IgD-negative memory B cell (primary cell): ENCODE data around the gene WDFY2. TPM values are rescaled to one million over a fixed set of nuclear protein-coding genes. Genes with fewer than 3 reads are reported as not detected.

ENCODE experiments used
- H3K27ac Mint-ChIP-seq, 3 donors: one replicate each; pipeline ENCODE4 v1.8.0; 2020 to 2022; ENCODE audit warnings: mild to moderate bottlenecking in 3 of 3, mixed read lengths in 3 of 3, moderate library complexity in 1 of 3
- H3K27me3 Mint-ChIP-seq: one replicate; pipeline ENCODE4 v1.8.0; 2021; ENCODE audit warnings: mixed read lengths
- H3K36me3 Mint-ChIP-seq: one replicate; pipeline ENCODE4 v1.8.0; 2020; ENCODE audit warnings: mild to moderate bottlenecking, mixed read lengths
- H3K4me1 Mint-ChIP-seq, 3 donors: one replicate each; pipeline ENCODE4 v1.8.0; 2020 to 2022; ENCODE audit warnings: mixed read lengths in 3 of 3, mild to moderate bottlenecking in 1 of 3
- H3K4me3 Mint-ChIP-seq, 4 donors: one replicate each; pipeline ENCODE4 v1.8.0; 2020 to 2022; ENCODE audit warnings: mild to moderate bottlenecking in 4 of 4, mixed read lengths in 4 of 4, moderate library complexity in 3 of 4
- H3K9me3 Mint-ChIP-seq, 3 donors: one replicate each; pipeline ENCODE4 v1.8.0; 2020 to 2021; ENCODE audit warnings: mixed read lengths in 3 of 3, mild to moderate bottlenecking in 1 of 3
- polyA plus RNA-seq: library from polyadenylated mRNA; unstranded; fragments of 300-500 nt; fragmentation: Illumina TruSeq; gene quantifications from one replicate; pipeline ENCODE4 v1.2.3, GENCODE V29; 2021

The WDFY2 gene
- polyA plus RNA-seq, 1 donor from 2014 or later: 6.0 TPM

- H3K27me3 Mint-ChIP-seq: no peaks in the 10 kb centered on the region
Measured at GRCh38 chr13:51726446-51727193, 142.4 kb downstream of the WDFY2 start.

GRCh38 chr13:51727634-51728274, 143.5 kb downstream of the WDFY2 start:
- Mint-ChIP-seq H3K27me3 (no peaks in the 10 kb centered on the region), H3K36me3 (peaks cover 6% of the 10 kb centered on the region), H3K4me3 (no peak overlapping the region), H3K9me3 (no peaks in the 10 kb centered on the region), H3K4me1 (peaks cover 0 to 4% (median 3%) of the 10 kb centered on the region in 3 donors), H3K27ac (no peak overlapping the region)

More at GRCh38 chr13:51726446-51727193, 142.4 kb downstream of the WDFY2 start:
- H3K27ac Mint-ChIP-seq: no peak overlapping the region
- peaks cover 2 to 5% (median 4%) of the 10 kb centered on the region in 3 donors for H3K4me1 Mint-ChIP-seq
- peaks cover 11% of the 10 kb centered on the region for H3K36me3 Mint-ChIP-seq
- no peak overlapping the region for H3K4me3 Mint-ChIP-seq
- H3K9me3 Mint-ChIP-seq: no peaks in the 10 kb centered on the region

DNA sequence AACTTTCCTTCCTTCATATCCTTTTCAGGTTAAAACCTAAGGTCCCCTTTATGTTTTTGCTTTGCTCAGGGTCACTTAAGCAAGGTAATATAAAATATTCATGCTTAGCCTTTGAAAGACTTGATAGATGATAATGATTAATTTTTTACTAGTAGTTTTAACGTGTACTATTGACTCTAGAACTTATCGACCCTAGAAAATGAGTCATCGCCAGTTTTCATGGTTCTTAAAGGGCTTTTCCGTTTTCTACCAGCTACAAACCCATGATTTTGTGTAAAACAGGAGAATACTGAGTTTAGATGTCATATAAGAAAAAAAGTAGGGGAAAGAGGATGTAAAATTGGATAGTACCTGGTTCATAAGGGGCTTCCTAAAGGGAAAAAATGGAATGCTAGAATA, 144.0 kb downstream of the WDFY2 start:
- Mint-ChIP-seq H3K36me3 (peaks cover 6% of the 10 kb centered on the region), H3K27ac (no peak overlapping the region), H3K27me3 (no peaks in the 10 kb centered on the region), H3K4me3 (no peak overlapping the region), H3K9me3 (no peaks in the 10 kb centered on the region), H3K4me1 (peaks cover 0 to 4% (median 3%) of the 10 kb centered on the region in 3 donors)

GRCh38 chr13:51728972-51729371, 144.7 kb downstream of the WDFY2 start:
- Mint-ChIP-seq H3K27me3 (no peaks in the 10 kb centered on the region), H3K9me3 (no peaks in the 10 kb centered on the region), H3K4me1 (peaks cover 0 to 4% (median 3%) of the 10 kb centered on the region in 3 donors), H3K36me3 (peaks cover 9% of the 10 kb centered on the region), H3K27ac (no peak overlapping the region), H3K4me3 (no peak overlapping the region)

DNA sequence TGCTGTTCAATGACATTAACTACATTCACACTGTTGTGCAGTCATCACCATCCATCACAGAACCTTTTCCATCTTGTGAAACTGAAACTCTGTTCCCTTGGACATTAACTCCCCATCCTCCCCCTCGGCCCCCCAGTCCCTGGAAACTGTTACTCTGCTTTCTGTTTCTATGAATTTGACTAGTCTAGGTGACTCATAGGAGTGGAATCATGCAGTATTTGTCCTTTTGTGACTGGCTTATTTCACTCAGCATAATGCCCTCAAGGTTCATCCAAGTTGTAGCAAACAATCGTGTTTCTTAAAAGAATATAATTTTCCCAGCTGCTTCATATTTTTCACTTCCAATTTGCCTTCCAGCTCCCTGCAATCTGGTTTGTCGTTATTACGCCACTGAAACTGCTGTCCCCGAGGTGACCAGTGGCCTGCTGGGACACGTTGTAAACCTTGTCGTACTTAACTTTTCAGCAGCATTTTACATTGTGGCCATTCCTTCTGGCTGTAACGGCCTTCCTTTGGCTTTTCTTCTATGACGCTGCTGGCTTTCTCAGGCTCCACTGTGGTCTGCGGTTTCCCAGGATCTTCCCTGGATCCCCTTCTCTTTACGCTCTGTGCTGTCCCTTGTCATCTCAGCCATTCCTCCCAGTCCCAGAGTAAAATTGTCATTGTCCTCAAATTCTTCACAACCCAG, 145.7 kb downstream of the WDFY2 start:
- H3K36me3 Mint-ChIP-seq: peaks cover 9% of the 10 kb centered on the region
- no peaks in the 10 kb centered on the region for H3K9me3 Mint-ChIP-seq
- peaks cover 0 to 4% (median 3%) of the 10 kb centered on the region in 3 donors for H3K4me1 Mint-ChIP-seq
- H3K4me3 Mint-ChIP-seq: no peak overlapping the region
- no peaks in the 10 kb centered on the region for H3K27me3 Mint-ChIP-seq
- no peak overlapping the region for H3K27ac Mint-ChIP-seq

DNA sequence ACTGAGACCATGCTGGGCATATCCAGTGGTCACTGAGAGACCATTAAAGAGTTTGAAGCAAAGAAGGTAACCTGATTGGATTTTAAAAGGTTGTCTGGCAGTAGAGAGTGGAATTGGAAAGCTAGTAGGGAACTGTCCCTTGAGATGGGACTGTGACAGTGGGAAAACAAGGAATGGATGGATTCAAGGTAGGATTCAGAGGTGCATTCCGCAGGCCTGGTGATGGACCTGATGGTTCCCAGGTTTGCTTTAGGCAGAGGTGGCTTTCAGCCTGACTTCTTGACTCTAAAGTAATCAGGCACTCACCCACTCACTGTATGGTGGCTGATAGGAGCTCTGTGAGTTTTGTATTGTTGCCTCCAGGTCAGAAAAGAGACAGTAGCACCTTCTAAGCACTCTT, 146.7 kb downstream of the WDFY2 start:
- Mint-ChIP-seq H3K36me3 (peaks cover 8% of the 10 kb centered on the region), H3K4me1 (peaks cover 0 to 4% (median 3%) of the 10 kb centered on the region in 3 donors), H3K27ac (no peak overlapping the region), H3K4me3 (no peak overlapping the region), H3K9me3 (no peaks in the 10 kb centered on the region), H3K27me3 (no peaks in the 10 kb centered on the region)

GRCh38 chr13:51731759-51732158, 147.5 kb downstream of the WDFY2 start:
- no peaks in the 10 kb centered on the region for H3K9me3 Mint-ChIP-seq
- H3K27me3 Mint-ChIP-seq: no peaks in the 10 kb centered on the region
- H3K4me1 Mint-ChIP-seq: peaks cover 0 to 4% (median 2%) of the 10 kb centered on the region in 3 donors
- H3K27ac Mint-ChIP-seq: peak overlapping the region in 1 of 3 donors; percentile 22
- peaks cover 6% of the 10 kb centered on the region for H3K36me3 Mint-ChIP-seq
- no peak overlapping the region for H3K4me3 Mint-ChIP-seq

DNA sequence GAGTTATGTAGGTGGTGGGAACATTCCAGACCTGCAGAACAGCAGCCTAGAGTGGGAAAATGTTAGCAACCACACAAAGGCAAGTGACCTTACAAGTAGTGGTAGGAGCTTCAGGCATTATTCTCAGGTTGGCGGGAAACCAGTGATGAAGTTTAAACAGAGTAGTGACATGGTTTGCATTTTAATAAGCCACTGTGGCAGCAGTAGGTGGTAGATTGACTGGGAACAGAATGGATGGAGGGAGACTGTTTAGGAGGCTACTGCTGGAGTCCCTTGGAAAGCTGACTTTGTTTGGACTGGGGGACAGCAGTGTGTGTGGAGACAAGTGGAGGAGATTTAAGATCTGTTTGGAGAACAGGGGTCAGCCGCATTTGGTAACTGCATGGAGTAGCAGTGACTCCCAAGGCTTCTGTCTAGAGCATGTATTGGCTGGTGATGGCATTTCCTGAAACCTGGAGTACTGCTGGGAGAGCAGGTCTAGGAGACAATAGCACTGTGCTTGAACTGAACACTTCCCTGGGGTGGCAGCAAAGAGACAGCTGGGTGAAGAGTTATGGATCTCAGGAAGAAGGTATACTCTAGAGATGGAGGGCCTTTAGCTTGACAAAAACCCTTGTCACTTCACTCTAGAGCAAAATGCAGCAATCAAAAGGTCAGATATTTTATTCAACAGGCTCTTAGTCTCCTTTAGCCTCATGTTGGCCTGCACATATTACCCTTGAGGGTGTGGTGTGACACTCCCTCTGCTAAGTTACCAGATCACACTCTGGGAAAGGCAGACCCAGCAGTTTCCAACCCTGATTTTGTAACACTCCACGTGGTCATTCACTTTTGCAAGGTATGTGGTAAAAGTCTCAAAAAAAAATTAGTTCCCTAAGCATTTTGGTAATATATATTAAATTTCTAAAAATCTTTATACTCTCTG, 149.4 kb downstream of the WDFY2 start:
- H3K4me3 Mint-ChIP-seq: peak overlapping the region in 1 of 4 donors; percentile 39
- no peaks in the 10 kb centered on the region for H3K9me3 Mint-ChIP-seq
- peaks cover 3% of the 10 kb centered on the region for H3K36me3 Mint-ChIP-seq
- H3K27me3 Mint-ChIP-seq: no peaks in the 10 kb centered on the region
- H3K27ac Mint-ChIP-seq: no peak overlapping the region
- peaks cover 0 to 4% (median 2%) of the 10 kb centered on the region in 3 donors for H3K4me1 Mint-ChIP-seq

DNA sequence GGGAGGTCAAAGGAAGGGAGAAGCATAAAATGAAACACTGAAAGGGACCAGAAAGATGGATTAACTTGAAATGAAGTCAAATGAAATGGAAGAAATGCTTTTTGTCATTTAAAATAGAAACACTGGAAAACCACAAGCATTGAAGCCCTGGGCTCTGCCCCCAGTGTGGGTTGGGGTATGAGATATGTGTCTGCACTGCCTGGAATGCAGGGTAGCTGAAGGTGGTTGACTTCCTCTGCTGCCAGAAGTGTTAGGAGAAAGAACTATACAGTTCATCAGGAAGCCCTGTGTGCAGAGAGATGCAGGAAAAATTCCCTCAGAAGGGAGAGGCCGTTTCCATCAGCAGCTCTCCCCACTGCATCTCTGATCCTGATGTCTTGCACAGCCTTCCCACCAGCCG, 150.5 kb downstream of the WDFY2 start:
- Mint-ChIP-seq H3K27me3 (no peaks in the 10 kb centered on the region), H3K9me3 (no peaks in the 10 kb centered on the region), H3K27ac (no peak overlapping the region), H3K4me3 (no peak overlapping the region), H3K36me3 (peaks cover 9% of the 10 kb centered on the region), H3K4me1 (peaks cover 0 to 4% (median 2%) of the 10 kb centered on the region in 3 donors)

DNA sequence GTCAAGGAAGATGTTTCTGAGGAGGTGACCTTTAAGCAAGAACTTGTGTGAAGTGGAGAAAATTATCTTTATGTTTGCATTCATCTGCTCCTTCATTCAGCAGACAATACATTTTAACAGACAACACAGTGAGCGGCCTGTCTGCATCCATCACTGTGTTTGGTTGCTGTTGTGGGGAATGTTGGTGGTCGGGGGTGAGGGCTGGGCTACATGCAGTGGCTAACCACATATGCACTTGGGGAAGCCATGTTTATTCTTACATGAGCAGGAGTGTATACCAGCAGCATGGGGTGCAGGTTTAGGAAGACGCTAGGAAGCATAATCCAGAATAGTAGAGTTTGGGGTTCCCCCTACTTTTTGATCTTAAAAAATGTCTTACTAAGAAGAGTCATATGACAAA, 153.3 kb downstream of the WDFY2 start:
- H3K4me1 Mint-ChIP-seq: peaks cover 0 to 2% (median 0%) of the 10 kb centered on the region in 3 donors
- no peak overlapping the region for H3K4me3 Mint-ChIP-seq
- no peaks in the 10 kb centered on the region for H3K27me3 Mint-ChIP-seq
- peaks cover 15% of the 10 kb centered on the region for H3K36me3 Mint-ChIP-seq
- H3K27ac Mint-ChIP-seq: peak overlapping the region in 1 of 3 donors; percentile 88
- no peaks in the 10 kb centered on the region for H3K9me3 Mint-ChIP-seq

DNA sequence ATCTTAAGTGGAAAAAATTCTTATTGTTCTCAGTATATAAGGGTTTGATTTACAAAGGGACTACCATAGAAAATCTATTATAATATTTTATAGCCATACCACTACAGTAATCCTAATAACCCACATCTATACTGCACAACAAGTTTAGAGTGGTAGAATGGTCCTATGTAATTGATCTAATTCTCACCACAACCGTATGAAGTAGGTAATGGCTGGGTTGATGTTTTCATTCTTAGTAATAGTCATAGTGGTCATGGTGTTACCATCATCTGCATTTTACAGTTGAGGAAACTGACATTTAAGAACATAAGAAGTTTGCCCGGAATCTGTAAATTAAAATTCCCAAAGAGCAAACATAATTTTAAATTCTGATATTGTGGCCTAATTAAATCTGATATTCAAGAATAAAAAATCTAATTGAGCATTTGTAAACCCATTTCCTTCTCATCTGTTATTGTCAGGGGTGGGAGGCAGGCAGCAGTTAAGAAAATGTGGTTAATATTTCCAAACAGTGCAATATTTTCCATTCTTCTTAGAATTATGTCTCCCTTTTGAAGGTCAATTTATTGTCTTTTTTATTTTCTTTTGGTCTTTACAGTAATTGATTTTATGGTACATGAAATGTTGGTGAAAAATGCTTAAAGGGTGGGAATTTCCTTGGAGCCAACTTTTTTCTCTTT, 154.1 kb downstream of the WDFY2 start:
- H3K27ac Mint-ChIP-seq: no peak overlapping the region
- no peaks in the 10 kb centered on the region for H3K27me3 Mint-ChIP-seq
- H3K36me3 Mint-ChIP-seq: peaks cover 17% of the 10 kb centered on the region
- H3K9me3 Mint-ChIP-seq: no peaks in the 10 kb centered on the region
- H3K4me3 Mint-ChIP-seq: no peak overlapping the region
- no peaks in the 10 kb centered on the region for H3K4me1 Mint-ChIP-seq

- H3K36me3 Mint-ChIP-seq: peaks cover 15% of the 10 kb centered on the region
- no peak overlapping the region for H3K4me3 Mint-ChIP-seq
- H3K27ac Mint-ChIP-seq: peak overlapping the region in 1 of 3 donors; percentile 9
- H3K4me1 Mint-ChIP-seq: no peaks in the 10 kb centered on the region
- H3K9me3 Mint-ChIP-seq: no peaks in the 10 kb centered on the region
- no peaks in the 10 kb centered on the region for H3K27me3 Mint-ChIP-seq
Measured at GRCh38 chr13:51739027-51739764, 154.9 kb downstream of the WDFY2 start.

GRCh38 chr13:51740698-51741097, 156.4 kb downstream of the WDFY2 start:
- no peaks in the 10 kb centered on the region for H3K9me3 Mint-ChIP-seq
- no peaks in the 10 kb centered on the region for H3K27me3 Mint-ChIP-seq
- no peak overlapping the region for H3K27ac Mint-ChIP-seq
- peaks cover 24% of the 10 kb centered on the region for H3K36me3 Mint-ChIP-seq
- no peaks in the 10 kb centered on the region for H3K4me1 Mint-ChIP-seq
- no peak overlapping the region for H3K4me3 Mint-ChIP-seq
